GM18517 (cell line): ENCODE results near the gene NSMCE1.

Experiments used
- ATAC-seq: cut with Tn5 transposase; IDR thresholded peaks from one replicate; pipeline ENCODE4 v1.9.1; 2021; ENCODE audit warnings: mild to moderate bottlenecking, moderate library complexity; ENCODE audit not compliant: unreplicated experiment

NSMCE1 gene, protein sequence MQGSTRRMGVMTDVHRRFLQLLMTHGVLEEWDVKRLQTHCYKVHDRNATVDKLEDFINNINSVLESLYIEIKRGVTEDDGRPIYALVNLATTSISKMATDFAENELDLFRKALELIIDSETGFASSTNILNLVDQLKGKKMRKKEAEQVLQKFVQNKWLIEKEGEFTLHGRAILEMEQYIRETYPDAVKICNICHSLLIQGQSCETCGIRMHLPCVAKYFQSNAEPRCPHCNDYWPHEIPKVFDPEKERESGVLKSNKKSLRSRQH

DNA sequence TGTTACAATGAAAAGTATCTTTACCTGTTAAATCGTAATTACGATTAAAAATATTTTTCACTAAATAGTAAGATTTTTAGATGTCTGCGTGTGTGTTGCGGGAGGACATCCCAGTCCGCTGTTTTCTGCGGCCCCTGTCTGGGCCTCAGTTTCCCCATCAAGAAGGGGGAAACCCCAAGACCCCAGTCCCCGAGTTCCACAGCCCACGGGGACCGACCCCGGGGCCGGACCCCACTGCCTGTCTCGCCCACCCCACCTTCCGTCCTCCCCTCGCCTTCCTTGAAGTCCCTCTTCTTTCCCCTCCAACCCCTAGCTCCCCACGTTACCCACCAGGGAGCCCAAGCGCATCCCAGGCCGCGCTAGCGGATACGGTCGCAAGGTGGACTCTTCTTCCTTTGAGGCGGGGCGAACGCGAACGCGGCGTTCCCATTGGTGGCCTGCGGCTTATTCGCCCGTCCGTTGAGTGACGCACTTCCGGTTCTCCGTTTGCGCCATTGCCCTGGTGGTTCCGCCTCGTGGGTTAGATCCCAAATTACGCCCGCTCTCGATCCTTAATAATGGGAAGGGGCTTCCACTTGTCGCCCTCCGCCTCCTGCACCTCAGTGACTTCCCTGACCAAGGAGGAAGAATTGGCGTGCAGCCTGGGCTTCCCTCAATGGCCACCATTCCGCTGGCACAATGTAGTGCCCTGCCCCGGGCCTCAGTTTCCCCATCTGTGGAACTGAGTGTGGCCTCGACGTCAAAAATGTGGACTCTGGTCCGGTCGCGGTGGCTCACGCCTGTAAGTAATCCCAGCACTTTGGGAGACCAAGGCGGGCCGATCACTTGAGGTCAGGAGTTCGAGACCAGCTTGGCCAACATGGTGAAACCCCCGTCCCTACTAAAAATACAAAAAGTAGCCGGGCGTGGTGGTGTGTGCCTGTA, at the start of gene NSMCE1:
TSS of gene NSMCE1 (minus strand) at position 397 of the 924 bp plus-strand sequence. CDS start 11,202 bp downstream, outside the sequence.
- peak; percentile 82 for ATAC-seq

DNA sequence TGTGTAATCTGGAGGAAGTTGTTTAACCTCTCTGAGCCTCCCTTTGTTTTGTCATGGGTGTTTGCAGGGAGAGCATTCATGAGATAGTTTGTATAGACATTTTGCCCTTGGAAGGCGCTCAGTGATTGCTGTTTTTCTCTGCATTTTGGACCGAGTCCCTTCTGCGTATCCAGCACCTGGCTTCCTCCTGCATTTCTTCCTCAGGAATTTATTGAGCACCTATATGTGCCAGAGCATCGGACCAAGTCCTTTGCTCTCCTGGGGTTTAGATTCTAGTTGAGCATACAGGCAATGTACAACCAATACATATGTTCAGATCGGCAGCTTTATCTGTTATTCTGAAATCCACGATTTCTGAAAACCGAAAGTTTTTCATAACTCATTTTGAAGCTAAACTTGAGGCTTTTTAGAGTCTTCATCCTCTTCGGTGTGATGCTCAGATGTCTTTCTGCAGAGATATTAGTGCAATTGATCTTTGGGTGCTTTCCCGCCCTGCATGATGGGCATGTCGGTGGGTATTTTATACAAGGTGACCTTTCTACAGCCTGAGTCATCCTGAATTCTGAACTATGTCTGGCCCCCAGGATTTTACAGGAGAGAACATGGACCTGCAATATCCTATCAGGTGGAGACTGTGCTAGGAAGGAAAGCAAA, 49.3 kb upstream of the NSMCE1 start:
- no peak for ATAC-seq

DNA sequence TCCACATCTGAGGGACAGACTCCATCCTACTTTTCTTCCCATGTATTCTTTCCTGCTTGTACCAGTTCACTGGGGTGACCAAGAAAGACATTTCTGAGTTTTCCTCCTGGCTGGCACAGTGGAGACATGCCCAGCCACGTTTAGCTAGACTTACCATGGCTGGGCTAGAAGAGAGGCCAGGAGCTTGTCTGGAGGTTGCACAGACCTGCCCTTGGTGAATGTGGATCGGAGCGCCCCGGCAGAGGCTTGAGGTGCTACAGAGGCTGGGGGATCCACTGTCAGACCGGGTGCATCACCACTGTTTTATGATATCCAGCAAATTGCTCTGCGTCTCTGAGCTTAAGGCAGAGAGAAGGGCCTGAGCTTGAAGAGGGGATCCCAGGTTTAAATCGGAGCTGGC, 48.7 kb upstream of the NSMCE1 start:
- no peak for ATAC-seq

DNA sequence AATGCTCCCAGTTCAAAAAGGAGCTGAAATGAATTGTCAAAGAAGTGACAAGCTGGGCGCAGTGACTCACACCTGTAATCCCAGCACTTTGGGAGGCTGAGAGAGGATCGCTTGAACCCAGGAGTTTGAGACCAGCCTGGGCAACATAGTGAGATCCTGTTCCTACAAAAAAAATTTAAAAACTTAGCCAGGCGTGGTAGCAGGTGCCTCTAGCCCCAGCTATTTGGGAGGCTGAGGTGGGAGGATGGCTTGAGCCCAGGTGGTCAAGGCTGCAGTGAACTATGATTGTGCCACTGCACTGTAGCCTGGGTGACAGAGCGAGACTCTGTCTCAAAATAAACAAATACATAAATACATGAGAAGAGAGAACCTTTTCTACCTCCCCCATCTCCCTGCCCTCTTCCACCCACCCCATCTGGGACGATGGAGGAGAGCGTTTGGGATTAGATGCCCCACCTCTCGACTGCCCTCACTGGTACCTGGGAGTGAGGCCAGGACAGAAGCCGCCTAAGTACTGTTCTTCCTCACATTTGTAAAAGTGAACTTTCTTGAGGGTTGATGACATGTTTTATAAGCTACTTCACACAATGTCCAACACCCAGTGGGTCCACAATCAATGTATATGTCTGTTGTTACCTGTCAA, 47.6 kb upstream of the NSMCE1 start:
- no peak for ATAC-seq

DNA sequence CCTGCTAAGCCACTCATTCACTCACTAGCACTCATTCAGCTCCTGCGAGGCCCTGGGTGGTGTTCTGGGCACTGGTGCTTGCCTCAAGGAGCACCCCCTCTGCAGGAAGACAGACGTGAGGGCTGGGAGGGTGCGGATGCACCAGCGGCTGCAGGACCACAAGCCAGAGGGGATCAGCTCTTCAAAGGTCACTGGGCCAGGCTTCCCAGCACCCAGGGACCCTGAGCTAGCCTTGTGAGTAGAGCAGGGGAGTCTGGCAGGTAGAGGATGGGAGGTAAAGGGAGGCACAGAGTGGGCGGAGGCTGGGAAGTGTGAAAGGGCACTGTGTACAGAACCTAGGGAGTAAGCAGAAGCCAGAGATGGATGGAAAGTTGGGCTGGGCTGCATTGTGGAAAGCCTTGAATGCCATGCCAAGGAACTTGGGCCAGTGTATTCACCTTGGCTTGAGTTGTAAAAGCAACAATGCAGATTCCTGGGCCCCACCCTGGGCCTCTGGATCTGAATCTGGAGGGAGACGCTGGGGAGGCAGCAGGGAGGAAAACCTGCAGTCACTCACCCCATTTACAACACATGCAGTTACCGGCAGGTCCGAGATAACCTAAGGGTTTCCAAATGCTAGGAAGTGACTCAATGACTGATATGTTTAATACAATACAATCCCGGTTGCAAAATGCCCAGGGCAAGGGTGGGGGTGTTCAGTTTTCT, 46.9 kb upstream of the NSMCE1 start:
- ATAC-seq = no peak

DNA sequence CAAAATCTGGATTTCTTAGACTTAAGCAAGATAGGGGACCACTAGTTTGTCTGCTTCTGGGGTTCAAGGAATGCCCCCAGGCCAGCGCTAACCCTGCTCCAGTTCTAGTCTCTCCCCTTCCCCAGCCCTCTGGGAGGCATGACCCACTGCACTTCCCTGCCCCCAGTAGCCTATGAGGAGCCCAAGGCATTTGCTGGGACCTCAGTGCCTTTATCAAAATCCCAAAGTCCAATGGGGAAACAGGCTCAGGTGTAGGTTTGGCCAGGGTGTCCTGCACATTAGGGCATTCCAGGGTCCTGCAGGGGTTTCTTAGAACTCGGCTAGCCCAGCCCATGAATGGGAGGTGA, 46.4 kb upstream of the NSMCE1 start:
- ATAC-seq = no peak

DNA sequence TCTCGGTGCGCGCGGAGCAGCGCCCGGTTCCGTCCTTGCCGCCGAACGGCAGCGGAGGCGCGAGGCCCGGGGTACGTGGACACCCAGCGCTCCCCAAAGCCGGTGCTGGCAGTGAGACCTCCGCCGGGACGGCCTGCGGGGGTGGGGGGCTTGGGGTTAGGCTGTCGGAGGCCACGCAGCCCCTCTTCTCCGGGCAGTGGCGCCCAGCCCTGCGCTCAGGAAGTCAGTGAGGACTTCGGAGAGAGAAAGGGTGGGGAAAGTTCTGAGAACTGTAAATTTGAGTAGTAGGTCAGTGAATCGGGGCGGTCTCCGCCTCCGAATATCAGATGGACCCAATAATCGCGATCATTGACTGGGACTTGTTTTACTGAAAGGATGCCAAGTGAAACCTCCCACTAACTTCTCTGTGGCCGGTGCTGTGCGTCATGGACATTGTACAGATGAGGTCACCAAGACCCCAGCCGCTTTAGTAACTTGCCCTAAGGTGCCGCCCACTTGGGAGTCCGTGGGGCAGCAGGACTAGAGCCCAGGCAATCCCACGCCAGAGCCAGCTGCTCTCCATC, 45.7 kb upstream of the NSMCE1 start:
- no peak for ATAC-seq

DNA sequence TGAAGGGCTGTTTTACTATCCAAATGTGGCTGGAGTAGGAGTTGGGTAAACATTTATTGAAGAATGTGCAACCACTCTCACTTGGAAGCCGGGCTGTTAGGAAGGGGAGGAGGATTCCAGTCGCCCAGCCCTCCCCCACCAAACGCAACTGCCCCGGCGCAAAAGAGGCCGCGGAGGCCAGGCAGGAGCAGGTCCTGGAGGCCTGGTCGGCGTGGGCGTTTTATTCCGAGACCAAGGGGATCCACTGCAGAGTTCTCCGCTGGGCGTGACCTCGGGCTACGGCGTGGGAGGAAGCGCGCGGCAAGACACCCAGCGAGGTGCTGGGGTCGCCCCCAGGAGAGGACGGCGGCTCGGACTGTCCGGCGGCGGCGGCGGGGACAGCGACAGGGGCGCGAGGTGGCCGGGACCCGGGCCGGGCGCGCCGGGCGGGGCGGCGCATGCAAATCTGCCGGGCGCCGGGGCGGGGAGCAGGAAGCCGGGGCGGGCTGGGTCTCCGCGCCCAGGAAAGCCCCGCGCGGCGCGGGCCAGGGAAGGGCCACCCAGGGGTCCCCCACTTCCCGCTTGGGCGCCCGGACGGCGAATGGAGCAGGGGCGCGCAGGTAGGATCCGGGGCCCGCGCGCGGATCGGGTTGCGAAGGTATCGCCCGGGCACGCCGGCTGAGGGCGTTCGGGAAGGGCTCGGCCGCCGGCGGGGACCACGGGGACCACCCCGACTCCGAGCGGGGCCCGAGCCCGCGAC, 45.0 kb upstream of the NSMCE1 start, which contains the start of gene IL4R:
TSS of gene IL4R (plus strand) at position 553 of the 739 bp plus-strand sequence. CDS start 26,230 bp downstream, outside the sequence.
- ATAC-seq = peak; percentile 41

DNA sequence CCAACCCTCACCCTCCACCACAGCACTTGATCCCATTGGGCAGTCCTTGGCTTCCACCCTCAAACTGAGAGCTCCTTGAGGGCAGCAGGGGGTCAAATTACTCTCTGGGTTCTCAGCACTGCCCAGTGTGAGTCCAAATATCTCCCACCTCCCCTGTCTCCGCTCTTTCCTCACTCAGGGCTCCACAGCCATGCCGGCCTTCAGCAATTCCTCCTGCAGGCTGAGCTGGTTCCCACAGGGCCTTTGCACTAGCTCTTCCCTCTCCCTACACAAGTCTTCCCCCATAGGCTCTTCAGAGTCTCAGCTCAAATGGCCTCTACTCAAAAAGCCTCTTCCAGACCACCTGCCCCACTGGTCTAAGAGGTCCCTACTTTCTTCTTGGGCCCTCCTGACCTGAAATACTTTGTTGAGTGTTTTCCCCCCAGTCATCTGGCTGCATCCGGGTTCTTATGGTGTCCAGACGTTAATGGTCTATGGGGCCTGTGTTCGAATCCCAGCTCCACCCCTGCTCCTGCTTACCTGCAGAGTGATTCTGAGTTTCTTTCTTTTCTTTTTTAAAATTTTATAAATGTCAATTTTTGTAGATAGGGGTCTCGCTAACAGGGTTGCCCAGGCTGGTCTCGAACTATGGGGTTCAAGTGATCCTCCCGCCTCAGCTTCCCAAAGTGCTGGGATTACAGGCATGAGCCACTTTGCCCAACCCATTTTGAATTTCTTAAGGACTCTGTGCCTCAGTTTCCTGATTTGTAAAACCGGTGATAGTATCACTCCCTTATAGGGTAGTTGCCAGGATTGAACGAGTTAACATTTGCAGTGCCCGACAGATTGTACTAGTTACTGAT, 44.2 kb upstream of the NSMCE1 start:
- no peak for ATAC-seq

DNA sequence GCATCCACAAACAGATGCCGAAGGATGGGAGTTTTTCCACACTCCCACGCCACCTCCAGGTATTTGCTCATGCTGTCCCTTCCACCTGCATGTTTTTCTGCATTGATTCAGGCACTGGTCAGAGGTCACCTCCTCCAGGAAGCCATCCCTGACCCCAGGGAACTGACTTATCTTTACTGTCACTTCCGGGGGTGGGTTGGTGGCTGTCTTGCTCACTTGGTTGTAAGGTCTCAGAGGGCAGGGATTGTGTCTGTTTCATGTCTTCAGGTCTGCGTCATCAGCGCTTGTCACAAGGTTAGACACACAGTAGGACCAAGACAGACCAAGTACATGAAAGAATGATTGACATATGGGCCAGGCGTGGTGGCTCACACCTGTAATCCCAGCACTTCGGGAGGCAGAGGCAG, 43.3 kb upstream of the NSMCE1 start:
- no peak for ATAC-seq

DNA sequence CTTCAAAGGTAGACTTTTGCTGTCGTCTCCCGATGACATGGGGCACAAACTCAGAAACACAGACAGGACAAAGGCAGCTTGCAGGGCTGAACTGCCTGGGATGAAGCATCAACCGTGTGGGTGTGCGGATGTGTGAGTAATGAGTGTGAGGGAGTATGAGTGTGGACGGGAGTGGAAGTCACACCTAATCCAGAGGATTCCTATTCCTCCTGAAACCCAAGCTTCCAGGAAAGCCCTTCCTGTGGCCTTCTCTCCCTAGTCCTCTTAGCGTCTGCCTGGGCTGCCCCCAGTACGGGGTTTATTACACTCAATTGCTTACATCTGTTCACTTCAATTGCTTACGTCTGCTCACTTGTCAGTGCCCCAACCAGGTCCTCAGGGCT, 42.9 kb upstream of the NSMCE1 start:
- ATAC-seq = no peak

DNA sequence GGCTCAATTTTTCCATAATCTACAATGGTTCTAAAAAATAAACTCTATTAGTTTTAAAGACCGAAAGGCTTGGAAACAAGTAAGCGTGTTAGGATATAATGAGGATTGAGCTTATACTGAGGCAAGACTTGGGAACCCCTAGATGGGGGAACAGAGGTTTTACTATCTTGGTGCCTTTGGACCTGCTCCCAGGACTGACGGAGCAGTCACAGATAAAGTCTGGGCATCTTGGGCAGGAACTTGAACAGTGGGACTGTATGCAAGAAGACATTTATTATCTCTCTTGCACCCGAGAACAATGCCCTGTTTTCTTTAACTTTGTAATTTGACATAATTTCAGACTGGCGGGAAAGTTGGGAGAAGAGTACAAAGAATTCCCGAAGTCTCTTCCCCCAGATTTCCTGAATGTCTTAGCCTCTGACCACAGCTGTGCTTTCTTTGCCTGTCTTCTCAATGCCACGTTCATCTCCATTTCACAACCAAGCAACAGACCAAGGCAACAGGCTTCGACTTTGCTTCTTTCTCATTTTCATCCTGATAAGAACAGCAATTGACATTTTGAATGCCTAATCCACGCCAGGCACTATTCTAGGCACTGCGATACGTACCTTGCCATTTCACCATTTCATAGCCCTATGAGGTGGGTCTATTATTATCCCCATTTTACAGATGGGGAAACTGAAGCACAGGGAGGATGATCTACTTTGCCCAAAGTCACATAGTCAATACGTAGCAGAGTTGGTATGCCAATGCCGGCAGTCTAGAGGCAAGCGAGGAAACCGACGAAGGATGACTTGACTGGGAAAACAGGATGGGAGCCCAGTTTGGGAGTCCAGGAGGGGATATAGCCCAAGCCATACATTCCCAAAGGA, 42.2 kb upstream of the NSMCE1 start:
- no peak for ATAC-seq

DNA sequence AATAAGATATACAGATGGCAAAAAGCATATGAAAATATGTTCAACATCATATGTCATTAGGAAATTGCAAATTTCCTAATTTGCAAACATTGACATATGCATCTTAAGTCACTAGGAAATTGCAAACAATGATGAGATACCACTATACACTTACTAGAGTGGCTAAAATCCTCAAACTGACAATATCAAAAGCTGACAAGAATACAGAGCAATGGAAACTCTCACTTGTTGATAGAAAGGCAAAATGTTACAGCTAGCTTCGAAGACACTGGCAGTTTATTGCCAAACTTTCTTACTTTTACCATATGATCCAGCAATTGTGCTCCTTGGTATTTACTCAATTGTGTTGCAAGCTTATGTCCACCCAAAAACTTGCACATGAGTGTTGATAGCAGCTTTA, 40.2 kb upstream of the NSMCE1 start:
- ATAC-seq = no peak

DNA sequence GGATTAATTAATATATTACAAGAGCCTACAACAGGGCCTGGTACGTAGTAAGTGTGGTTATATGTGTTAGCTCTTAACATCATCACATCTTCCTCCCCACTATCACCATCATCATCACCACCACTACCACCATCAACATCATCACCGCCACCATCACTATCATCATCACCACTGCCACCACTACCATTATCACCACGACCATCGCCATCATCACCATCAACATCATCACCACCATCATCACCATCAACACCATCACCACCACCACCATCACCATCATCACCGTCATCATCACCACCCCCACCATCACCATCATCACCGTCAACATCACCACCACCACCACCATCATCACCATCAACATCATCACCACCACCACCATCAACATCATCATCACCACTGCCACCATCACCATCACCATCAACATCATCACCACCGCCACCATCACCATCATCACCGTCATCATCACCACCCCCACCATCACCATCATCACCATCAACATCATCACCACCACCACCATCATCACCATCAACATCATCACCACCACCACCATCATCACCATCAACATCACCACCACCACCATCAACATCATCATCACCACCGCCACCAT, 37.4 kb upstream of the NSMCE1 start:
- no peak for ATAC-seq

DNA sequence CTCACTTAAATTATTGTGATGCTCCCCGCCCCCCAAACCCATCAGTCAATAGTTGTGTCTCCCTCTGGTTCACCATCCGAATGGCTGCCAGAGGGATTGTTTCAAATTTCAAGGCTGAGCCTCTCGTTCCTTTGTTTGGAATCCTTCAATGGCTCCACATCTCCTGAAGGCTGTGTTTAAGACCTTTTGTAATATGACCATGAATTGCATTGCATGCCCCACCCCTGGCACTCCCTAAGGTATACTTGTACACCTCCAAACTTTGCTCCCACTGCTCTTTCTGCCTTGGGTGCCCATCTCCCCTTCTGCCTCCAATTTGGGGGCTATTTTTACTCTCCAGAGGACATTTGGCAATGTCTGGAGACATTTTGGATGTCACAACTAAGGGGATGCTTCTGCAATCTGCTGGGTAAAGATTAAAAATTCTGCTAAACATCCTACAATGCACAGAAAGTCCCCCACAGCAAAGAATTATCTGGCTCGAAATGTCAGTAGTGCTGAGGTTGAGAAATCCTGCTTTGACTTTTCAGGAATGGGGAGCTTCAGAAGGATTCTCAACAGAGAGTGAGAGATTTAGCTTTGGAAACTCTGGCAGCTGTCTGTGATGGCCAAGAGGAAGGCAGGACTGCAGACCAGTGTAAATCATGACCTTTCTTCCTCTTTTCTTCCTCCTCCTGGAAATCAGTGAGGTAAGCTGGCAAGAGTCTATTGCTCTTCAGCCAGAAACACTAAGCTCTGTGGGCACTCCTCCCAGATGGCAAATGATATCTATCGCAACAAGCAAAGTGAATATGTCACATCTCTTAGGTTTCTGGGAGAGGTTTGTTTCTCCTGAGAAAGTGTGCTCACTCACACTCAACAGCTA, 36.5 kb upstream of the NSMCE1 start:
- ATAC-seq = no peak

DNA sequence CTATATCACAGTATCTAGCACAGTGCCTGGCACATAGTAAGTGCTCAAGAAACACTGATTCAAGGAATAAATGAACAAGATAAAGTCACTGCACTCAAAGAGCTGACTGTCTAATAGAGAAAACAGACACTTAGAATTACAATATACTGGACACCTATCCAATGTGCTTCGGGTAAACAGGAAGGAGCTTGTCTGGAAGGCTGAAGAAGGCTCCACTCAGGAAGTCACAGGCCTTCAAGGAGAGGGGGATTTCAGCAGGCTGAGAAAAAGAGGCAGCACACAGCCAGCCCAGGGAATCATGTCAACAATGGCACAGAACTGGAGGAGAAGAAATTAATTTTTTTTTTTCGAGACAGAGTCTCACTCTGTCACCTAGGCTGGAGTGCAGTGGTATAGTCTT, 35.5 kb upstream of the NSMCE1 start:
- ATAC-seq = no peak
